ENCODE results near the gene PARM1.

The PARM1 gene

GRCh38 chr4:75036046-75036830 lies 103.3 kb downstream of the PARM1 start:
- DNase-seq: no peak

- DNase-seq: no peak
Observed at GRCh38 chr4:75037252-75037651, 104.3 kb downstream of the PARM1 start.

GRCh38 chr4:75038376-75038775 lies 105.5 kb downstream of the PARM1 start:
- no peak for DNase-seq

- no peak for DNase-seq
Observed at GRCh38 chr4:75040703-75041102, 107.8 kb downstream of the PARM1 start.

GRCh38 chr4:75042601-75043208 lies 109.8 kb downstream of the PARM1 start:
- DNase-seq: no peak

- DNase-seq: no peak
Observed at GRCh38 chr4:75046226-75046625, 113.3 kb downstream of the PARM1 start.

GRCh38 chr4:75046641-75047040 lies 113.7 kb downstream of the PARM1 start:
- no peak for DNase-seq

GRCh38 chr4:75048208-75048879 lies 115.4 kb downstream of the PARM1 start:
- DNase-seq: no peak

GRCh38 chr4:75051431-75051830 lies 118.5 kb downstream of the PARM1 start:
- DNase-seq: no peak

- no peak for DNase-seq
Observed at GRCh38 chr4:75053352-75053751, 120.4 kb downstream of the PARM1 start.

GRCh38 chr4:75054078-75054477 lies 121.2 kb downstream of the PARM1 start:
- DNase-seq: no peak

GRCh38 chr4:75056277-75056676 lies 123.4 kb downstream of the PARM1 start:
- DNase-seq: no peak

GRCh38 chr4:75057369-75057768 lies 124.5 kb downstream of the PARM1 start:
- no peak for DNase-seq

GRCh38 chr4:75058486-75058885 lies 125.6 kb downstream of the PARM1 start:
- DNase-seq: no peak

- DNase-seq: no peak
Observed at GRCh38 chr4:75063433-75063832, 130.5 kb downstream of the PARM1 start.

- no peak for DNase-seq
Observed at GRCh38 chr4:75065909-75066308, 133.0 kb downstream of the PARM1 start.

GRCh38 chr4:75069493-75070074 lies 136.7 kb downstream of the PARM1 start:
- no peak for DNase-seq

- no peak for DNase-seq
Observed at GRCh38 chr4:75071317-75071716, 138.4 kb downstream of the PARM1 start.

- no peak for DNase-seq
Observed at GRCh38 chr4:75080888-75081287, 148.0 kb downstream of the PARM1 start.

- DNase-seq: no peak
Observed at GRCh38 chr4:75081561-75081960, 148.6 kb downstream of the PARM1 start.

- DNase-seq: no peak
Observed at GRCh38 chr4:75087416-75087815, 154.5 kb downstream of the PARM1 start.

- no peak for DNase-seq
Observed at GRCh38 chr4:75087865-75088264, 154.9 kb downstream of the PARM1 start.

GRCh38 chr4:75089206-75089605 lies 156.3 kb downstream of the PARM1 start:
- DNase-seq: no peak

- no peak for DNase-seq
Observed at GRCh38 chr4:75099321-75099720, 166.4 kb downstream of the PARM1 start.
